H1 (cell line): Measurements from ENCODE around the gene FLT3. TPM values are rescaled to one million over a fixed set of nuclear protein-coding genes. Genes with fewer than 3 reads are reported as not detected.

Experiments
- BCL11A ChIP-seq, 2 experiments: IDR thresholded peaks; one replicate each; pipeline ENCODE4 v1.6.1; 2011; ENCODE audit warnings: low read depth in 2 of 2, low read length in 2 of 2, mild to moderate bottlenecking in 2 of 2
- CEBPB ChIP-seq: IDR thresholded peaks from 2 replicates; pipeline ENCODE4 v1.6.1; 2012; ENCODE audit warnings: low read depth, low read length
- EP300 ChIP-seq, 2 experiments: IDR thresholded peaks; 1 replicate in 1 of 2; 2 replicates in 1 of 2; pipeline ENCODE4 v1.6.1; 2011 to 2012; ENCODE audit warnings: low read depth in 2 of 2, low read length in 2 of 2, mild to moderate bottlenecking in 2 of 2, borderline replicate concordance in 1 of 2, inconsistent platforms in 1 of 2, moderate library complexity in 1 of 2
- GABPA ChIP-seq: IDR thresholded peaks from 2 replicates; pipeline ENCODE4 v1.6.1; 2011; ENCODE audit warnings: mild to moderate bottlenecking, low read length, moderate library complexity, borderline replicate concordance; ENCODE audit not compliant: insufficient read depth
- HDAC6 ChIP-seq: IDR thresholded peaks from one replicate; pipeline ENCODE4 v1.7.1; 2012; ENCODE audit warnings: low read depth, mild to moderate bottlenecking, inconsistent platforms, low read length, moderate library complexity
- JUN ChIP-seq: IDR thresholded peaks from 2 replicates; pipeline ENCODE4 v1.6.1; 2011; ENCODE audit warnings: low read depth, mild to moderate bottlenecking, improper control_type of control experiment, low read length
- KDM1A ChIP-seq: fragments of 200-600, 300-600 bp; sonication (generic); IDR thresholded peaks from 2 replicates; pipeline ENCODE4 v1.7.1; 2016; ENCODE audit warnings: mild to moderate bottlenecking, low read length, borderline replicate concordance
- MAFK ChIP-seq: IDR thresholded peaks from 2 replicates; pipeline ENCODE4 v1.6.1; 2012; ENCODE audit warnings: low read depth, mild to moderate bottlenecking, improper control_type of control experiment, low read length
- NRF1 ChIP-seq: IDR thresholded peaks from 2 replicates; pipeline ENCODE4 v1.6.1; 2011; ENCODE audit warnings: mild to moderate bottlenecking, low read depth, low read length, improper control_type of control experiment
- POLR2A ChIP-seq, 2 experiments: IDR thresholded peaks; 1 replicate in 1 of 2; 2 replicates in 1 of 2; pipeline ENCODE4 v1.6.1; 2011; ENCODE audit warnings: low read depth in 2 of 2, low read length in 2 of 2, mild to moderate bottlenecking in 2 of 2; ENCODE audit errors: control extremely low read depth in 1 of 2
- POLR2AphosphoS5 ChIP-seq: IDR thresholded peaks from 2 replicates; pipeline ENCODE4 v1.6.1; 2011; ENCODE audit warnings: low read depth, low read length
- RBBP5 ChIP-seq: IDR thresholded peaks from 2 replicates; pipeline ENCODE4 v1.7.1; 2012; ENCODE audit warnings: low read depth, mild to moderate bottlenecking, inconsistent platforms, low read length, moderate library complexity, borderline replicate concordance
- SAP30 ChIP-seq: fragments of 300-600 bp; sonication (generic); IDR thresholded peaks from 2 replicates; pipeline ENCODE4 v1.7.1; 2012; ENCODE audit warnings: low read length, moderate library complexity, mild to moderate bottlenecking, inconsistent platforms; ENCODE audit not compliant: insufficient read depth, insufficient replicate concordance
- SIX5 ChIP-seq: IDR thresholded peaks from 2 replicates; pipeline ENCODE4 v1.6.1; 2011; ENCODE audit warnings: mild to moderate bottlenecking, low read depth, low read length
- SRF ChIP-seq: IDR thresholded peaks from 2 replicates; pipeline ENCODE4 v1.6.1; 2011; ENCODE audit warnings: mild to moderate bottlenecking, low read depth, low read length, moderate library complexity
- TAF7 ChIP-seq: optimal IDR thresholded peaks from 2 replicates; pipeline ENCODE3; 2011; ENCODE audit warnings: low read depth, mild to moderate bottlenecking, inconsistent platforms, low read length, moderate library complexity, borderline replicate concordance
- TEAD4 ChIP-seq: IDR thresholded peaks from 2 replicates; pipeline ENCODE4 v1.6.1; 2012; ENCODE audit warnings: low read depth, low read length, inconsistent platforms, mixed read lengths
- polyA plus RNA-seq, 7 experiments: library from polyadenylated mRNA; depleted of rRNA in 3 of 7; stranded (reverse) in 5 of 7; unstranded in 2 of 7; fragments of >200 nt in 5 of 7; fragments of 200-250 nt in 2 of 7; gene quantifications; 1 replicate in 5 of 7; 2 replicates in 1 of 7; 4 replicates in 1 of 7; pipeline versions ENCODE4 v1.2.1 to v1.2.3, GENCODE V29; 2011 to 2013; ENCODE audit warnings: missing spikeins in 2 of 7, mixed read lengths in 2 of 7
- total RNA-seq: library from RNA; stranded (reverse); fragmentation: NEBNext Ultra II Directional; extraction: Animal tissue kit (Norgen Biotek cat#: 25700); gene quantifications from 2 replicates; pipeline ENCODE4 v1.2.1, GENCODE V29; 2021
- TF ChIP-seq, protein P1 (sequence below): IDR thresholded peaks from 2 replicates; pipeline ENCODE4 v1.6.1; 2012; ENCODE audit warnings: inconsistent platforms
- TF ChIP-seq, protein P2 (sequence below), 3 experiments: IDR thresholded peaks; 1 replicate in 2 of 3; 2 replicates in 1 of 3; pipeline versions ENCODE4 v1.5.1 to v1.6.1; 2011; ENCODE audit warnings: low read length in 3 of 3, mild to moderate bottlenecking in 3 of 3, inconsistent platforms in 2 of 3, low read depth in 1 of 3, moderate library complexity in 1 of 3; ENCODE audit not compliant: insufficient read depth in 1 of 3; ENCODE audit errors: control extremely low read depth in 1 of 3

The FLT3 gene
- total and polyA plus RNA-seq, 2 of the 8 experiments (the other 6 are each of a cell fraction or from before 2014, with no cell fraction given): 0.44 to 0.71 TPM

DNA sequence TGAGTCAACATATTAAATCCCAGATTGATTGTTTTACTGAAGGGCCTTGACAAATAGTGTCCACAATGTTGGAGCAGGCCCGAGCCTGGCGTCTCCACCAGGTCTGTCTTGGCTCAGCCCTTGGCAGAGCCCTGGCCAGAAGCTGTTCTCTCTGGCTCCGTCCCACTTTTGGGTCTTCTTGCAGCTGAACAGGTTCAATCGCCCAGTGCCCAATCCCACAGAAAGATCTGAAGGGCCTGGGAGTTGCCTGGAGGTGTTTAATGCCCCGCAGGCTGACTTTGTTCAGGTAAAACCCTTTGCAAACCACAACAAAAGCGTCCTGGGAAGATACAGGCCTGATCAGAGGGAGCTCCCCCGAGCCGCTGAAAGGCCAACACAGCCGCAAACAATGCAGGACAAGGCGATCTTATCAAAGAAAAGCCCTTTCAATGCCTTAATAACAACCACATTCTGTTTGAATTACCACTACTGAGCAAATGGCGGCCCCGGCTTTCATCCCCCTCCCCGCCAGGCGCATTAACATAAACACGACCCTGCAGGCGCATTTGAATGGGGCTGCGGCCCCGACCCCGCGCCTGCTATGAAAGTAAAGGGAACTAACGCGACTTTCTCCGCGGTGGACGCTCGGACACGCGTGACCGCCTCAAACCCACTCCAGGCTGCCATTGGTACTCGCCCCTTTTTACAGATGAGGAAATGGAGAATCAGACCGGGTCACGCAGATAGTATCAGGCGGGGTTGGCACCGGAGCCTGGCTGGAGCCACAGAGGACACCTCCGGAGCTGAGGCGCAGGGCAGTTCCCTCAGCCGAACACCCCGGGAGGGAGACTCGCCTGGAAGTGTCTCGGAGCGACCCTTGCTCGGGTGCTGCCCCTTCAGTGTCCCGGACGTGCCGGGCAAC lies 134.4 kb downstream of the FLT3 start (continued):
- TF ChIP-seq BCL11A (IDR thresholded peaks at IDR 0.05; ENCODE audit: low read depth in 2 of 2, low read length in 2 of 2): peak in 1 of 2 experiments; percentile 3
- TF ChIP-seq KDM1A: no peak
- TF ChIP-seq, protein P1, sequence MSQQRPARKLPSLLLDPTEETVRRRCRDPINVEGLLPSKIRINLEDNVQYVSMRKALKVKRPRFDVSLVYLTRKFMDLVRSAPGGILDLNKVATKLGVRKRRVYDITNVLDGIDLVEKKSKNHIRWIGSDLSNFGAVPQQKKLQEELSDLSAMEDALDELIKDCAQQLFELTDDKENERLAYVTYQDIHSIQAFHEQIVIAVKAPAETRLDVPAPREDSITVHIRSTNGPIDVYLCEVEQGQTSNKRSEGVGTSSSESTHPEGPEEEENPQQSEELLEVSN: no peak
- TF ChIP-seq TEAD4: no peak; the same call in 1 of the 2 replicates
- TF ChIP-seq SRF: no peak
- TF ChIP-seq POLR2A (IDR thresholded peaks at IDR 0.05; ENCODE audit: control extremely low read depth in 1 of 2, low read depth in 2 of 2, low read length in 2 of 2): no peak
- TF ChIP-seq JUN: no peak
- no peak for TF ChIP-seq CEBPB
- no peak for TF ChIP-seq SIX5
- TF ChIP-seq NRF1: no peak
- TF ChIP-seq HDAC6: no peak
- no peak for TF ChIP-seq GABPA
- no peak for TF ChIP-seq SAP30
- TF ChIP-seq TAF7: no peak
- TF ChIP-seq POLR2AphosphoS5: no peak
- no peak for TF ChIP-seq EP300 (IDR thresholded peaks at IDR 0.05; ENCODE audit: borderline replicate concordance in 1 of 2, low read depth in 2 of 2, low read length in 2 of 2)
- TF ChIP-seq, protein P2, sequence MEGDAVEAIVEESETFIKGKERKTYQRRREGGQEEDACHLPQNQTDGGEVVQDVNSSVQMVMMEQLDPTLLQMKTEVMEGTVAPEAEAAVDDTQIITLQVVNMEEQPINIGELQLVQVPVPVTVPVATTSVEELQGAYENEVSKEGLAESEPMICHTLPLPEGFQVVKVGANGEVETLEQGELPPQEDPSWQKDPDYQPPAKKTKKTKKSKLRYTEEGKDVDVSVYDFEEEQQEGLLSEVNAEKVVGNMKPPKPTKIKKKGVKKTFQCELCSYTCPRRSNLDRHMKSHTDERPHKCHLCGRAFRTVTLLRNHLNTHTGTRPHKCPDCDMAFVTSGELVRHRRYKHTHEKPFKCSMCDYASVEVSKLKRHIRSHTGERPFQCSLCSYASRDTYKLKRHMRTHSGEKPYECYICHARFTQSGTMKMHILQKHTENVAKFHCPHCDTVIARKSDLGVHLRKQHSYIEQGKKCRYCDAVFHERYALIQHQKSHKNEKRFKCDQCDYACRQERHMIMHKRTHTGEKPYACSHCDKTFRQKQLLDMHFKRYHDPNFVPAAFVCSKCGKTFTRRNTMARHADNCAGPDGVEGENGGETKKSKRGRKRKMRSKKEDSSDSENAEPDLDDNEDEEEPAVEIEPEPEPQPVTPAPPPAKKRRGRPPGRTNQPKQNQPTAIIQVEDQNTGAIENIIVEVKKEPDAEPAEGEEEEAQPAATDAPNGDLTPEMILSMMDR (IDR thresholded peaks at IDR 0.05; ENCODE audit: control extremely low read depth in 1 of 3, insufficient read depth in 1 of 3, low read depth in 1 of 3, low read length in 3 of 3): no peak
- TF ChIP-seq RBBP5: no peak
- TF ChIP-seq MAFK: no peak
